Stimulated activated CD8-positive, alpha-beta memory T cell treated with anti-CD3 and anti-CD28 coated beads, Interleukin-2, amount 100 ng/mL, for 48 hours (primary cell): ENCODE measurements around the gene MLNR.

ENCODE experiments used
- DNase-seq, 2 donors: peaks; one replicate each; pipeline ENCODE4 v3.0.0-alpha.2; 2020; ENCODE audit warnings: low read depth in 2 of 2

Gene MLNR

DNA sequence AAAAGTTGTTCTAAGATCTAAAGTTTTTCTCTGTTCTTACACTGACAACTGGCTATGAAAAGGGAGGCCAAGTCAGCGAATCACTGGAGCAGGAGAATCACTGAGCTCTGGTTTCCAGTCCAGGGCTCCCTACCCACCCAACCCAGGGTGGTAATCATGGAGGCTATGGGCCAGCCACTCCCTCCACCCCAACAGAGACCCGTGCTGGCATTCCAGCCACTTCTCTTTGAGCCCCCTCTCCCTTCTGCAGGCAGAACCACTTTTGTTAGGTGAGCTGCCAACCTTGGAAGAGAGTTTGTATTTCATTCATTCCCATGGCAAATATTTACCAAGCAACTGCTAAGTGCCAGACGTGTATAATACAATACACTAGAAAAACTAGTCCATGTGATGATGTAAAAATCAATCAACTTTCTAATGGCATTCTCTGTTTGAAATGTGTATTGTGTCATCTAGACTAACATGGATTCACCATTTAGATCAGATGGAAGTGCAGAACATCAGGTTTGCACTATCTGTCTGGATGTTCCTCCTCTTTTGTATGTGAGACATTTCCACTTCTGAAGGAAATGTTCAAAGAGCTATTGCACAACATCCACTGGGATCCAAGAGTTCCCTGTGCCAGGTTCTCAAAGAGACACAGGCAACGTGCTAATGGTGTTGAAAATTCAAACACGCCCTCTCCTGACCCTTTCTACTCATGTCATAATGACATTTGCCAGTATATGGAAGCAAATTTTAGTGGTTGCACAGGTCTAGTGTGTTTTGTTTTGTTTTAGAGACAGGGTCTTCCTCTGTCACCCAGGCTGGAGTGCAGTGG is 5.3 kb downstream of the MLNR start:
- DNase-seq = no peak

DNA sequence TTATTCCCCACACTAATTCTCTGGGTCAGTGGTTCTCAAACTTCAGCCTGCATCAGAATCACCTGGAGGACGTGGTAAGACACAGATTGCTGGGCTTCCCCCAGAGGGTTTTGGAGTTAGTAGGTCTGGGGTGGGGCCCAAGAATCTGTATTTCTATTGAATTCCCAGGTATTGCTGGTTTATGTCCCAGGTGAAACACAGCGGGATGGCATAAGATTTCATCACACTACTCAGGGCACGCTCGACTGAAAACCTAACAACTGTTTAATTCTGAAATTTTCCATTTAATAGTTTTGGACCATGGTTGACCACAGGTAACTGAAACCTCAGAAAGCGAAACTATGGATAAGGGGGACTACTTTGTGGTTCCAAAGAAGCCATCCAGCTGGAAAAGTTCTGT is 6.5 kb downstream of the MLNR start:
- DNase-seq = no peak

DNA sequence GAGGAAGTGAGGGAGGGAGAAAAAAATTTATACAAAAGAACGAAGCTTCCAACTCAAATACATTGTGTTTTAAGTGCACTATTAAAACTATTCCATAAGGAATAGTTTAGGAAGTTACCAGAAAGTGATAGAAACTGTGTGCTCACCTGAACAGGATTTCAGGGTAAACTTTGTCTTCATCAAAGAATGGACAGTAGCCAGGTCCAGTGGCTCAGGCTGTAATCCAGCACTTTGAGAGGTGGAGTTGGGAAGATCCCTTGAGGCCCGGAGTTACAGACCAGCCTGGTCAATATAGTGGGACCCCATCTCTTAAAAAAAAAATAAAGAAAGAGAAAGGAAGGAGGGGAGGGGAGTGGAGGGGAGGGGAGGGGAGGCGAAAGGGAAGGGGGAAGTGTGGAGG is 14.6 kb downstream of the MLNR start:
- no peak for DNase-seq

DNA sequence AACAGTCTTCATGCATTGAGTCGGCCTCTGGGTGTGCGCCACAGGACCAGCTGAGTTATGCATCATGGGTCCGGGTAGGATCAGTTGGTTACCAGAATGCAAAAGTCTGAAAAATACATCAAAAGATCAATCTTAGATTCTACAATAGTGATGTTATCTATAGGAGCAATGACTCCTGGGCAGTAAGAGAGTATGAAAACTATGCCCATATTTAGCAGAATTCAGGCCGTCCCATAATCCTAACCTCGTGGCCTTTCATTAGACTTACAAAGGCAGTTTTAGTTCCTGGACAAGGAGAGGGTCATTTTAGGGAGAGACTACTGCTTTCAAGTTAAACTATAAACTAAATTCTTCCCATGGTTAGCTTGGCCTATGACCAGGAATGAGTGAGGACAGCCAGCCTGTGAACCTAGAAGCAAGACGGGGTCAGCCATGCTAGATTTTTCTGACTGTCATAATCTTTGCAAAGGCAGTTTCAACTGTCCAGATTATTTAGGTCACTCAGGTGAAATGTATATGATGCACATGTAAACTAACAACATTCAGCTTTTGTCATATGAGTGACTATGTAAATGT is 15.8 kb downstream of the MLNR start:
- no peak for DNase-seq

DNA sequence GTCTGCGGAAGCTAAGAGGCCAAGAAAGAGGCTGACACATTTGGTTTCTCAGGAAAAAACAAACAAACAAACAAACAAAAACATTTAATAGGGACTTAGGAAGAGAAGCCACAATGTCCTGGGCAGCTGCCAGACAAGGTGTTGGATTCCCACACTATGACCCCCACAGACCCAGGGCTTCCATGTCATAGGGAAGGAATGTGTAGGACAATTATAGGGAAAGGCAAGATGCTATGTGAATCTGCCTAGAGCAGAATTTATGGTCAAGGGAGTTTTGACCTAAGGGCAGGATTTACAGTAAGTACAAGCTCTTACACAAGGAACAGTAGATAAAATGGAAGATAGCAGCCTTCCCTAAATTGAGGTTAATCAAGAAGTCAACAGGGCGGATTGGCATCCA is 18.5 kb downstream of the MLNR start:
- no peak for DNase-seq

DNA sequence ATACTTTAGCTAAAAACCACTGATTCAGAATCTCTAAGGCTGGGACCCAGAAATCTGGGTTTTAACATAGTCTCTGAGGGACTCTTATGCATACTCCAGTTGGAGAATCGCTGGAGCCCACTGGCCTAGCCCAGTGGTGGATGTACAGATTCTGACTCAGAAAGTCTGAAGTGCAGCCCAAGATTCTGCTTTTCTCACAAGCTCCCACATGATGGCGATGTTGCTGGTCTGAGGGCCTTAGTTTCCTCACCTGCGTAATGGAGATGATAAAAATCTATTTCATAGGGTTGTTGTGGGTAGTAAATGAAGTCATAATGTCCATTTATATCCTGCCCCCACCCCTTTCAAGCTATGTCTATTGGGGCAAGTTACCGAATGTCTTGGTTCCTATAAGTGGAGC is 19.9 kb downstream of the MLNR start:
- no peak for DNase-seq

DNA sequence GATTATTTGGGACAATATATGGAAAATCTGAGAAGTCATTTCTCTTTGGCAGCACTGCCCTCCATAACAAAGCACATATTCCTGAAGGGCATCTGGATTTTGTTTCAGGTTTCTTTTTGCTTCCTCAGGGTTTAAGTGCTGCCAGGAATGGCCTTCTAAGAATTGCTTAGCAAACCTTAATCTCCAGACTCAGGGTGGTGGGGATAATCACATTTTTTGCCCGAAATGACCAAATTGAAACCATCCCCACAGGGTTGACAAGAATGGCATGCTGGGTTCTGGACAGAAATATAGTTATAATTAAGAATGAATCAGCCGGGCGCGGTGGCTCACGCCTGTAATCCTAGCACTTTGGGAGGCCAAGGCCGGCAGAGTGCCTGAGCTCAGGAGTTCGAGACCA is 21.2 kb downstream of the MLNR start:
- DNase-seq = no peak

DNA sequence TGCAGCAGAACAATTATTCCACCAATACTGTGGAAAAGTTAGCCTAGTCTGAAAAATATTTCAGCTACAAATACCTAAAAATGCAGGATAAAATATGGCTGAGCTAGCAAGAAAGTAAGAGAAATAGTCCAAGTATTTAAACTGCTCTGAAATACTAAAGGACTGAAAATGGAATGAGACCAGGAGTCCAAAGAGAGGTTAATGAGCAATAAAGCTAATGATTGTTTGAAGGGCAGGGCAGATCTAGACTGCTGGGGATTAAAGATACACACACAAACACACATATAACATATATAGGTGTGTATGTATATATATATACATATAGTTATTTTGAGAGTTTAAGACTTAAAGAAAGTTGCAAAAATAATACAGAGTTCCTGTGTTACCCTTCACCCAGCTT is 25.0 kb downstream of the MLNR start:
- no peak for DNase-seq

DNA sequence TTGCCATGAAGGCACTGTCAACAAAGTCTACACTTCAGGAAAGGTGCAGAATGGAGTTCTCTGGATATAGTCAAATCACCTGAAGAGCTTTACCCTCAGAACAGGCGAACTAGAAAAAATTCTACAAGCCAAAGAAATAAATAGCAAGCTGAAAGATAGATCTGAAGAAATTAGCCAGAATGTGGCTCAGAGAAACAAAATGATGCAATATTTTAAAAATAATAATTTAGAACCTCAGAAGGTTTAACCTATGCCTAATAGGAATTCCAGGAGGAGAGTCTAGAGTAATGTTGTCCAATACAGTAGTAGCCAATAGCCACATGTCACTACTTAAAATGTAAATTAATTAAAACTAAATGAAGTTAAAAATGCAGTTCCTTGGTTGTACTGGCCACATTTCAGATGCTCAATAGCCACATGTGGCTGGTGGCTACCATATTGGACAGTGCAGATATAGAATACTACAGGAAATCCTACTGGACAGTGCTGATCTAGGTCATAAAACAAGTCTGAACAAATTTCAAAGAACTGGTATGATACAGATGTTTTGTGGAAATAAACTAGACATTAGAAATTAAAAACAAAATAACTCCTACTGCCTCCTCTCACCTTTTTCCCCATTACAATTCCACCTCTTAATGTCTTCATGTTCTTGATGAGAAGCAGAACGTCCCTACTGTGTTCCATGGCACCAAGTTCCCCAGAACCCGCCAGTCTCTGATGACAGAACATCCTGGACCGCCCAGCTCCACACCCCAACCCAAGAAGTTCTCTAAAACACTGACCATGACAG is 26.9 kb downstream of the MLNR start:
- no peak for DNase-seq

DNA sequence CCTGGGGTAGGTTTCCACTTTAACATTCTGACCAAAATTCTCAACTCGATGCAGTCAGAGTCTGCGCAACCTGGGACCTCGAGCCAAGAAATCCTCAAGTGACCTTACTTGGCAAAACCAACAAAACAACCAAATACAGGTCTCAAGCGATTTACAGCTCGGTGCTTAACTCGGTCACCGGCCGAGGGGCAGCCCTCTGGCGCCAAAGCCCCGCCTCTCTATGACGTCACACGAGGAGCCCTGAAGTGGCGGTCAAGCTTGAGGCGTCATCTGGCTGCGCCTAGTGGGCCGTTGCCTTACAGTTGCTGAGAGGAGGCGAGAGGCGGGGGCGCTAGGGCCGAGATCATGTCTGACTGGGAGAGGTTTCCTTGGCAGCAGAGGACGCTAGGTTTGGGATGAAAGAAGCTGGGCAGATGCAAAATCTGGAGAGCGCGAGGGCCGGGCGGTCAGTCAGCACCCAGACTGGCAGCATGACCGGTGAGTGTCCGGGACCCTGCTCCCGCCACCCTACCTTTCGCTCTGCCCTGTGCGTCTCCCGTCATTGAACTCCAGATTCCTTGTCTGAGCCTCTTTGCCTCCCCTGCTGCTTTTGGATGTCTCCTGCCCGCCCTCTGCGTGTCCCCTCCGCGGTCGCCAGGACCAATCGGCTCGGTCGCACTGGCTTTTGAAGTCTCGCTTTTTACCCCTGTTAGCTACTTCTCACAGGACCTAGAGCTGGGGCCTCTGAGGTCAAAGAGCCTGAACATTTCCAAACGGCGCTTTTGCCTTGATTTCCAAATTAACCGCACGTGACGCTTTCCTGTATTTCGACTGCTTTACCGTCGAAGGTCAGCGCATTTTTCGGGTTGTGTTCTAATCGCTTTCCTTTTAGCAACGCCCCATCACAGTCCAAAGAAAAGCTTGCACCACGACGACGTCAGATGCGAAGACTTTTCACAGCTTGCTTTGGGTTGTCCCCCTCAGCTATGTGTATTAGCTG is 27.8 kb downstream of the MLNR start, which contains the start of gene CDADC1:
TSS of gene CDADC1 (plus strand) at position 283 of the 979 bp plus-strand sequence. CDS start at position 396, 113 bp downstream.
- DNase-seq = peak; percentile 92 to 96

DNA sequence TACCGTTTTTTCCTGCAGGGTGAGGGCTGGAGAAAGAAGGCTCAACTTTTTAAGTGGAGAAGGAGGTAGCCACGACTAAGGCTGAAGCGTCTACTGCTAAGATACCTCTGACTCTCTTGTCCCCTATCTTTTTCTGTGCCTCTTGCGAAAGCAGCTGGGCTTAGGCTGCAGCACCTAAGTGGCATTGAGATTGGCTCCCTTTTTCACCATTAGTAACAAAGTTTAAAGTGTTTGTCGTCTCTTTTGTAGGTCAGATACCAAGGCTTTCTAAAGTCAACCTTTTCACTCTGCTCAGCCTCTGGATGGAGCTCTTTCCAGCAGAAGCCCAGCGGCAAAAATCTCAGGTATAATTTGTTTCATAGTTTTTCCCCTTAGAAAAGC is 28.5 kb downstream of the MLNR start:
- no peak for DNase-seq

DNA sequence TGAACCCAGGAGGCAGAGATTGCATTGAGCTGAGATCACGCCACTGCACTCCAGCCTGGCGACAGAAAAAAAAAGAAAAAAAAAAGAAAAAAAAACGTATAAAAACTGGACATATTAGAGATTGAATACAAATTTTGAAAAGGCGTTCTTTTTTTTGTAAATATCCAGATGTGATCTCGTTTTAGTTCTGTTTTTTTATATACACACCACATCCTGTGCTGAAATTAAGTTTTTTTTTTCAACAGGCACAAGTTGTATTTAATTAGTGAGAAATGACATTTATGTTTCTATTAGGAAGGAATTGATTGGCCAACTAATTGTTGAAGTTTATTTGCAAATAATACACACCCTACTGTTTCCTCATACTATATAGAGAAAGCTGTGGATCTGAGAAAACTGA is 31.2 kb downstream of the MLNR start:
- DNase-seq = no peak

DNA sequence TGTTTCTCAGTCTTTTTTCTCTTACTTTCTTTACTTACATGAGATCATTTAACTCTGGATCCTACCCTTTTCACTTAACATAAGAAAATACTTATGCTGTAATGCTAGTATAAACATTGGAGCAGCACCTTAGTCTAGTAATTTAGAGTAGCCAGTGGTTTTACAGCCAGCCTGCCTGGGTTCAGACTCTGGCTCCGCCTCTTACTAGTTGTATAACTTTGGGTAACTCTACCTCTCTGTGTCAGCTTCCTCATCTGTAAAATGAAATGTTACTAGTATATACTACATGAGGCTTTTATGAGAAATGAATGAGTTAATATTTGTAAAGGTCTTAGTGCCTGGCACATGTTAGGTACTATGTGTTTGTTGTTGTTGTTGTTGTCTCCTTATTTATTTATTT is 33.2 kb downstream of the MLNR start:
- DNase-seq = no peak

DNA sequence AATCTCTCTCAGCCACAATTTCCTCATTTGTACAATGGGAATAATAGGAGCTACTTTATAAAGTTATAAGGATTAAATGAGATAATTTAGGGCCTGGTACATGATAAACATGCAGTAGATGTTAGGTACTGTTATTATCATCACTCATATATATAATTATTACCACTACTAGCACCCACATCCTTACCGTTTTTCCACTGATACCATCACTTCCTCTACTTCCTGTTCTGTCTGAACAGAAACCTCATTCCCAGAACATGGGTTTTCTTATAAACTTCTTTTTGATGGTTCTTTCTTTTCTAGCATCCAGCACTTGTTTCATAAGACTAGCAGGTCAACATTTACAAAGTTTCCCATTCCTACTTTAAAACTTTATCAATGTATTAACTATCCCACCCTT is 33.9 kb downstream of the MLNR start:
- no peak for DNase-seq

DNA sequence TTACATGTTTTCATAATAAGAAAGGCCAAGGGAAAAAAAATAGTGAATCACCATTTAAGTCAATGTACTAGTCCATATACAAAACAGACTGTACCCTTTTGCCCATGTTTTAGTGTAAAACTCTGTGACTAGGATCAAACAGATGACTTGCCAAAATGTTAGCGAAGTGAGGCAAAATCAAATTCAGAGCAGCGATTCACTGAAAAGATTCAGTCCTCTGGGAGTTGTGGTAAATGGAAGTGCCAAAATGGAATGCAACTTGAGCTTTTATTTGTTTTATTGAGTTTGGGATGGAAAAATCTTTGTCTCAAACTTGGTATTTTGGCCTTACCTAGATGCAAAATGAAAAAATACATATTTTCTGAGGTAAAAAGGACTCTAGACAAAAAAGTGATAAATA is 36.7 kb downstream of the MLNR start:
- no peak for DNase-seq

DNA sequence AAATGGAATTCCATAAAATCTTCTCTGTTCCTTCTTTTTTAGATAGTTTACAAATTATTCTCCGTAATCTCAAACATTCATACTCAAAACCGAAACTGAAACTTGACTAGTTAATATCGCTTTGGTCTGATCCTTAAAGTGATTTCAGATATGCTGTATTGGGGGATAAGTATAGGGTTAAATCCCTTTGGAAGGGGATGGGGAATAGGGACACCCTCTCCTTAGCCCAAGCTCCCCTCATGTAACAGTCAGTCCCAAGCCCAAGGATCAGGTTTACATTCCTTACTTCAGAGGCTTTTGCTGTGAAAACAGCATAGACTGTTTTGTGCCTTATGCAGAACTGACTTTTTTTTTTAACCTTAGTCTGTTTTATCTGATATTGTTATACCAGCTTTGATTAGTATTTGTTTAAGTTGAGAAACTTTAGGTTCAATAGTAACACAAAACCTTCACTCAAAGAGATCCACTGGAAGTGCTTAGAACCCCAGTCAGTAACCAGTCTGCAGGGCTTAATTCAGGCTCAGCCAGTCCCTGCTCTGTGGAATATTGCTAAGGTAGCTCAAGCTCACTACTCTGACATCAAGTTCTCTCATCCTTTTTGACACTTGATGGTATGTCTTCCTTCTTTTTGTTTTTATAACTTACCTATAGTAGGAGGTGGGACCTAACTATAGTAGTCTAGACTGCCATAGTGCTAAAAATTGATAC is 38.1 kb downstream of the MLNR start:
- DNase-seq = no peak

DNA sequence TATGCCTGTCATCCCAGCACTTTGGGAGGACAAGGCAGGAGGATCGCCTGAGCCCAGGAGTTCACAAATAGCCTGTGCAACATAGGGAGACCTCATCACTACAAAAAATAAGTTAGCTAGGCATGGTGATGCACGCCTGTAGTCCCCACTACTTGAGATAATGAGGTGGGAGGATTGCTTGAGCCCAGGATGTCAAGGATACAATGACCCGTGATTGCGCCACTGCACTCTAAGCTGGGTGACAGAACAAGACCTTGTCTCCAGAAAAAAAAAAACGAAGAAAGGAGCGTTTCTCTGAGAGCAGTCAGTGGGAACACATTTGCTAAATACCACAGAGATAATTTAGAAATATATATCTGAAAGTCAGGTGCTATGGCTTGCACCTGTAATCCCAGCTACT is 39.4 kb downstream of the MLNR start:
- DNase-seq = no peak

DNA sequence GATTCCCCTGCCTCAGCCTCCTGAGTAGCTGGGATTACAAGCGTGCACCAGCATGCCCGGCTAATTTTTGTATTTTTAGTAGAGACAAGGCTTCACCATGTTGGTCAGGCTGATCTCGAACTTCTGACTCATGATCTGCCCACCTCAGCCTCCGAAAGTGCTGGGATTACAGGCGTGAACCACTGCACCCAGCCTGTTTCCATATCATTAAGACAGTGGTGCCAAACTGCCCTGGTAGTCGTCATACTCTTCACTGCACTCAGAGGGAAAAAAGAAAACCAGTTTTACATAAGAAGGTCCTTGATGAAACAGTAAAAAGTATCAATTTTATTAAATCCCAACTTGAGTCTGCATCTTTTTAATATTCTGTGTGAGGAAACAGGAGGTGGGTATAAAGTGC is 42.5 kb downstream of the MLNR start:
- DNase-seq = no peak

DNA sequence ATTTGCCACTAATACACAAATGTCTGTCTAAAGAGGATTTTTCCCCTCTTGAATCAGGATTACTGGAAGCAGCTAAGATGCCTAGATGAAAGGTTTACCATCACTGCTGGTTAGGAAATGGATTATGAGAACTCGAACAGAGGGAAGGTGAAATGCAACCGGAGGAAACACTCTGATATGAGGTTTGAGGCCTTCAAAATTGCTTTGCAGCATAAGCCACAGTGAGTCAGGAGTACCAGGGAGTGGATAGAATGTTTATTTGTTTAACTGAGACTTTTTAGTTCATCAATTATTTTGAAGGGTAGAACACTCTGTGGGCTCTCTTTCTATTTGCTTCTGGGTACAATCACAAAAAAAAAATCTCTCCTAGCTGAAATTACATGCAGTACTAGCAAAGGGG is 45.7 kb downstream of the MLNR start:
- no peak for DNase-seq

DNA sequence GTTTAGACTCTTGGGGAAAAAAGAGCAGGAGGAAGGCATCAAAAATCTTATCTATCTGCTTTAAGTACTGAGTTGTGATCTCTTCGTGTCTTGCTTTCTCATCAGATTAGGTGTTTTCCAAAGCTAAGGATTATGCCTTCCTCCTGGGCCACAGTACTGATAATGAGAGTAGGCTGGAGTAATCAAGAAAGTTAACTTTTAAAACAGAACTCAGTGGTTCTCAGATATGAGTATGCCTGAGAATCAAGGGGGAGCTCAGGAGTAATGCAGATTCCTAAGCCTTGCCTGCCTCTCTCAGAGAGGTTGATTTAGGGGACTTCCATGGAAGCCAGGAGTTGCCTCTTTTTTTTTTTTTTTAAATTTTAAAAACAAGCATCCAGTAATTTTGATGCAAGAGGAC is 51.1 kb downstream of the MLNR start:
- DNase-seq = no peak
